Medulla oblongata (tissue), 1 donor: Measurements from ENCODE around the gene NEK10.

Experiments
- DNase-seq: peaks from one replicate; pipeline ENCODE4 v3.0.0-alpha.2; 2015; ENCODE audit errors: extremely low spot score

NEK10 gene

GRCh38 chr3:27108322-27108721 lies 260.9 kb downstream of the NEK10 start:
- no peak for DNase-seq

- DNase-seq: no peak
These were observed 263.3 kb downstream of the NEK10 start for GRCh38 chr3:27105904-27106303.

- no peak for DNase-seq
These were observed 272.0 kb downstream of the NEK10 start for GRCh38 chr3:27097182-27097581.

- peak; percentile 21 for DNase-seq
These were observed 273.5 kb downstream of the NEK10 start for GRCh38 chr3:27095553-27096222.

GRCh38 chr3:27094721-27095120 lies 274.5 kb downstream of the NEK10 start:
- peak; percentile 9 for DNase-seq

- DNase-seq: no peak
These were observed 275.4 kb downstream of the NEK10 start for GRCh38 chr3:27093771-27094170.

- DNase-seq: no peak
These were observed 278.7 kb downstream of the NEK10 start for GRCh38 chr3:27090275-27091041.

- DNase-seq: no peak
These were observed 279.5 kb downstream of the NEK10 start for GRCh38 chr3:27089645-27090044.

GRCh38 chr3:27089068-27089467 lies 280.1 kb downstream of the NEK10 start:
- no peak for DNase-seq

GRCh38 chr3:27085829-27086730 lies 283.1 kb downstream of the NEK10 start:
- no peak for DNase-seq

GRCh38 chr3:27081992-27082607 lies 287.1 kb downstream of the NEK10 start:
- DNase-seq: no peak

- DNase-seq: no peak
These were observed 287.6 kb downstream of the NEK10 start for GRCh38 chr3:27081566-27081965.

- no peak for DNase-seq
These were observed 289.0 kb downstream of the NEK10 start for GRCh38 chr3:27080258-27080525.

GRCh38 chr3:27079427-27080257 lies 289.5 kb downstream of the NEK10 start:
- no peak for DNase-seq

GRCh38 chr3:27078246-27078913 lies 290.8 kb downstream of the NEK10 start:
- no peak for DNase-seq

- no peak for DNase-seq
These were observed 292.2 kb downstream of the NEK10 start for GRCh38 chr3:27076815-27077630.

- no peak for DNase-seq
These were observed 294.3 kb downstream of the NEK10 start for GRCh38 chr3:27074914-27075313.

GRCh38 chr3:27073912-27074311 lies 295.3 kb downstream of the NEK10 start:
- DNase-seq: no peak

GRCh38 chr3:27072810-27073651 lies 296.2 kb downstream of the NEK10 start:
- DNase-seq: no peak
